Esophagus (tissue), 2 donors: ENCODE results near the gene FNDC10. TPM values are rescaled to one million over a fixed set of nuclear protein-coding genes. Genes with fewer than 3 reads are reported as not detected.

Source experiments
- H3K27ac ChIP-seq, 2 donors: one replicate each; pipeline ENCODE4 v1.5.1; 2013; ENCODE audit warnings: low read depth in 2 of 2, mild to moderate bottlenecking in 2 of 2, inconsistent platforms in 1 of 2, low read length in 1 of 2, moderate library complexity in 1 of 2
- H3K27me3 ChIP-seq, 2 donors: one replicate each; pipeline ENCODE4 v1.6.1; 2013; ENCODE audit warnings: low read length in 2 of 2, control low read depth in 1 of 2, mild to moderate bottlenecking in 1 of 2; ENCODE audit not compliant: insufficient read depth in 2 of 2, control insufficient read depth in 1 of 2
- H3K36me3 ChIP-seq, 2 donors: one replicate each; pipeline ENCODE4 v1.6.1; 2013; ENCODE audit warnings: low read length in 1 of 2; ENCODE audit not compliant: control insufficient read depth in 2 of 2, insufficient read depth in 2 of 2
- H3K4me1 ChIP-seq, 2 donors: one replicate each; pipeline ENCODE4 v1.6.1; 2013; ENCODE audit warnings: low read length in 1 of 2; ENCODE audit not compliant: control insufficient read depth in 2 of 2, insufficient read depth in 2 of 2
- H3K4me3 ChIP-seq, 2 donors: one replicate each; pipeline ENCODE4 v1.5.1; 2013; ENCODE audit warnings: low read length in 2 of 2, mild to moderate bottlenecking in 2 of 2, low read depth in 1 of 2, moderate library complexity in 1 of 2
- H3K9me3 ChIP-seq, 2 donors: one replicate each; pipeline ENCODE4 v1.6.1; 2013; ENCODE audit warnings: mild to moderate bottlenecking in 2 of 2, low read depth in 1 of 2, low read length in 1 of 2, moderate library complexity in 1 of 2; ENCODE audit not compliant: control insufficient read depth in 2 of 2, insufficient read depth in 1 of 2
- WGBS, 2 donors: extraction: QIAGEN DNeasy Blood & Tissue Kit; methylation state at CpG; one replicate each; pipeline ENCODE4 v1.1.7; 2013; 5-methylcytosine and 5-hydroxymethylcytosine counted together
- polyA plus RNA-seq, 2 donors: library from polyadenylated mRNA; stranded (reverse); fragments of 200-250 nt; gene quantifications; one replicate each; pipeline ENCODE4 v1.2.3, GENCODE V29; 2013
- donor health status: healthy with polysubstance abuse.
- donor health status: Bipolar disorder and iron deficiency.

FNDC10 gene
- polyA plus RNA-seq, 2 donors = 7.5 to 8.3 TPM

- H3K27ac ChIP-seq = peak overlapping the region in 1 of 2 donors; percentile 59
- H3K4me1 ChIP-seq = peaks cover 3 to 7% of the 10 kb centered on the region in 2 donors
- H3K27me3 ChIP-seq = no peaks in the 10 kb centered on the region
- H3K36me3 ChIP-seq = peaks cover 11 to 14% of the 10 kb centered on the region in 2 donors
- no peaks in the 10 kb centered on the region for H3K9me3 ChIP-seq
- H3K4me3 ChIP-seq = no peak overlapping the region
- WGBS, 2 donors = 56 to 61% methylated on average over 10 of the region's 10 CpGs
These were observed 32.0 kb downstream of the FNDC10 start for GRCh38 chr1:1567891-1568291.

DNA sequence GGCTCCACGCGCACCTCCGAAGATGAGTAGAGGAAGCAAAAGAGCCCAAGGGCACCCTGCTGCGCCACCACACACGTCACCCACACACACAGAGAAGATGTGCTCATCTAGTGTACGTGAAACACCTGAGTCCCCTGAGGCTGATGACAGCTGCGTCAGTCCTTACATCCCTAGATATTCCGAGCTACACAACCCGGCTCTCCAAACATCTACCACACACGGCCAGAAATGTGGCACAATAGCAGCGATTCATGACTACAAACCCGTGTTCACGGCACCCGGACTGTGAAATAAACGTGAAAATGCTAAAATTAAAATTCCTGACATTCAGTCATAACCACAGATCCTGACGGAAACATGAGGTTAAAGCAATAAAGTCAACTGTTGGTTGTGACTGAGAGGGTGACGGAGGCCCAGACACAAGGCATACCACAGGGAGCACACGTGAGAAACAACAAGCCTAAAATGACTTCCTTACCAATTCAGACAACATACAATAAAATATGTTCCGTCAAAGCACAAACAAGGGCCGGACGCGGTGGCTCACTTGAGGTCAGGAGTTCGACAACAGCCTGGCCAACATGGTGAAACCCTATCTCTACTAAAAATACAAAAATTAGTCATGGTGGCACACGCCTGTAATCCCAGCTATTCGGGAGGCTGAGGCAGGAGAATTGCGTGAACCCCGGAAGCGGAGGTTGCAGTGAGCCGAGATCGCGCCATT lies 32.6 kb downstream of the FNDC10 start:
- peaks cover 17 to 20% of the 10 kb centered on the region in 2 donors for H3K36me3 ChIP-seq
- H3K9me3 ChIP-seq = no peaks in the 10 kb centered on the region
- H3K27ac ChIP-seq = peak overlapping the region in 1 of 2 donors; percentile 59
- no peak overlapping the region for H3K4me3 ChIP-seq
- peaks cover 3 to 7% of the 10 kb centered on the region in 2 donors for H3K4me1 ChIP-seq
- no peaks in the 10 kb centered on the region for H3K27me3 ChIP-seq
- 85 to 87% methylated on average over 31 of the region's 31 CpGs for WGBS, 2 donors

GRCh38 chr1:1565340-1565739 lies 34.6 kb downstream of the FNDC10 start:
- Histone ChIP-seq H3K4me3 (no peak overlapping the region), H3K27me3 (no peaks in the 10 kb centered on the region), H3K9me3 (no peaks in the 10 kb centered on the region), H3K36me3 (peaks cover 18 to 27% of the 10 kb centered on the region in 2 donors), H3K4me1 (peaks cover 3 to 7% of the 10 kb centered on the region in 2 donors), H3K27ac (peak overlapping the region in 1 of 2 donors; percentile 7)
- WGBS, 2 donors = 90 to 93% methylated on average over 10 of the region's 10 CpGs

DNA sequence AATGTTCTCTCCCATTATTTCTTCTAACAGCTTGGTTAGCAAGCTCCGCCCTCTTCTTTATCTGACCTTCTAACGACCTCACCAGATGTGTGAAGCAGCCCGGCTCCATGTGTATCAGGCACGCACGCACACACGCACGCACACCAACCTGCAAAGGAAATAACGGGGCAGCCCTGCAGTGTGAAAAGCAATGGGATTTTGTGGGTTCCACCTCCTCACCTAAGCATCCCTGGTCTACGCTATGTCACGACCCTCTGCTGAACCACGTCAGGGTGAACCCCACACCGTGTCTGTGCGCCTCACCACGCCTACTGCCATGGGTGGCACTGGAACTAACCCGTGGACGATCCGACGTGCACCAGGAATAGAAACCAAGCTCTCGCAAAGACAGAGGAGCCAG lies 35.7 kb downstream of the FNDC10 start:
- 88 to 90% methylated on average over 19 of the region's 19 CpGs for WGBS, 2 donors
- no peak overlapping the region for H3K4me3 ChIP-seq
- H3K27me3 ChIP-seq = no peaks in the 10 kb centered on the region
- peak overlapping the region in 1 of 2 donors; percentile 70 for H3K27ac ChIP-seq
- H3K9me3 ChIP-seq = no peaks in the 10 kb centered on the region
- H3K36me3 ChIP-seq = peaks cover 15 to 27% of the 10 kb centered on the region in 2 donors
- H3K4me1 ChIP-seq = peaks cover 3 to 7% of the 10 kb centered on the region in 2 donors

GRCh38 chr1:1563688-1564087 lies 36.2 kb downstream of the FNDC10 start:
- 77 to 78% methylated on average over 12 of the region's 12 CpGs for WGBS, 2 donors
- Histone ChIP-seq H3K4me3 (no peak overlapping the region), H3K27me3 (no peaks in the 10 kb centered on the region), H3K9me3 (no peaks in the 10 kb centered on the region), H3K4me1 (peaks cover 3 to 7% of the 10 kb centered on the region in 2 donors), H3K36me3 (peaks cover 15 to 27% of the 10 kb centered on the region in 2 donors), H3K27ac (peak overlapping the region in 1 of 2 donors; percentile 70)

DNA sequence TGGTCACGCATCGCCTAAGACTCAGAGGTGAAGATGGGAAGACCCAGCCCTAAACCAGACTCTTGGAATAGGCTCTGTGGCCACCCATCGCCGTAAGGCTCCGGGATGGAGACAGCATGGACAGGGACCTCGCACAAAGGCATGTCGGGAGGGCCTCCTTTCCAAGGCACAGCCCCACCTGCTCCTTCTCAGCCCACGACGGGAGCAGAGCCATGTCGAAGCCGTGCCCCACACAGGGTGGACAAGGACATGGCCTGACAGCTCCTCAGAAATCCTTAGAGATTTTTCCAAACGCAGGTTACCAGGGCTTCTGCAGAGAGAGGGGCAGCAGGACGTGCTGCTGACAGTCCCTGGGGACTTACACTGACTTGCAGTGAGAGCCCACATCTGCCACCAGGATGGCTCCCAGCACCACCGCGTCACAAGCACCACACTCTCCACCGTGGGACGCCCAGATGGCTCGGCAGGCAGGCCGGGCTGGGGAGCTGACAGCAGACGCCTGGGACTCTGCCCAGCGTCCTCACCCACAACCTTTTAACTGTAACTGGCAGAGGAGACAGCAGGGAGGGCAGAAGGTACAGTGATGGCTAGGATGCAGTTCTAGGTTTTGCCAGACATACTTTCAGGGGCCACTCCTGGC lies 37.3 kb downstream of the FNDC10 start:
- Histone ChIP-seq H3K4me3 (no peak overlapping the region), H3K9me3 (no peaks in the 10 kb centered on the region), H3K27me3 (no peaks in the 10 kb centered on the region), H3K4me1 (peaks cover 5 to 6% of the 10 kb centered on the region in 2 donors), H3K27ac (no peak overlapping the region), H3K36me3 (peaks cover 15 to 27% of the 10 kb centered on the region in 2 donors)
- WGBS, 2 donors = 92 to 93% methylated on average over 21 of the region's 21 CpGs

- H3K4me1 ChIP-seq = peaks cover 0 to 2% of the 10 kb centered on the region in 2 donors
- peaks cover 15 to 25% of the 10 kb centered on the region in 2 donors for H3K36me3 ChIP-seq
- WGBS, 2 donors = 87 to 92% methylated on average over 15 of the region's 15 CpGs
- no peaks in the 10 kb centered on the region for H3K9me3 ChIP-seq
- H3K4me3 ChIP-seq = no peak overlapping the region
- H3K27me3 ChIP-seq = no peaks in the 10 kb centered on the region
- no peak overlapping the region for H3K27ac ChIP-seq
These were observed 38.0 kb downstream of the FNDC10 start for GRCh38 chr1:1561801-1562470.

DNA sequence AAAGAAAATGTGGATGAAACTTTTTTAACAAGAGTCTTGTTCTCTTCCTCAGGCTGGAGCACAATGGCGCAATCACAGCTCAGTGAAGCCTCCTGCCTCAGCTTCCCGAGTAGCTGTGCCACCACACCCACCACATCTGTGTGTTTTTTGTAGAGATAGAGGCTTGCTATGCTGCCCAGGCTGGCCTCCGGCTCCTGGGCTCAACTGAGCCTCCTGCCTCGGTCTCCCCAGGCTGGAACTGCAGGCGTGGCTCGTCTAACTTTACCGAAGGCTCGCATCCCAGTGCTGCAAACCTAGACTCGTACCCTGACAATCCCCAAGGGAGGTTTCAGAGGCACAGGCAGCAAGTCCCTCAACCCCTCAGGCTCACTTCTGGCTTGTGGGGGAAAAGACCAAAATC lies 39.8 kb downstream of the FNDC10 start:
- peak overlapping the region in 1 of 2 donors; percentile 79 for H3K27ac ChIP-seq
- 88 to 91% methylated on average over 9 of the region's 9 CpGs for WGBS, 2 donors
- peaks cover 15 to 24% of the 10 kb centered on the region in 2 donors for H3K36me3 ChIP-seq

GRCh38 chr1:1559066-1559465 lies 40.9 kb downstream of the FNDC10 start:
- 71 to 76% methylated on average over 17 of the region's 17 CpGs for WGBS, 2 donors
- Histone ChIP-seq H3K4me1 (peaks cover 0 to 14% of the 10 kb centered on the region in 2 donors), H3K9me3 (no peaks in the 10 kb centered on the region), H3K27me3 (no peaks in the 10 kb centered on the region), H3K36me3 (peaks cover 9 to 20% of the 10 kb centered on the region in 2 donors), H3K4me3 (no peak overlapping the region), H3K27ac (peak overlapping the region; percentile 55 to 79)

More for the DNA sequence above, 39.8 kb downstream of the FNDC10 start:
- Histone ChIP-seq H3K9me3 (no peaks in the 10 kb centered on the region), H3K4me1 (peaks cover 0 to 5% of the 10 kb centered on the region in 2 donors), H3K4me3 (no peak overlapping the region), H3K27me3 (no peaks in the 10 kb centered on the region)
